Measurements from ENCODE around the gene DTD2.
"Not testable (repeated sequence)": the region's sequence is repeated elsewhere in the genome, so short reads cannot be mapped to it uniquely, and the experiment has no call there.

DTD2 gene

GRCh38 chr14:31442284-31442683 is 15.0 kb downstream of the DTD2 start:
- DNase-seq (ENCODE audit: low read depth in 2 of 2): no peak

- DNase-seq (ENCODE audit: low read depth in 2 of 2): no peak
These were observed 15.8 kb downstream of the DTD2 start for GRCh38 chr14:31441273-31442111.

GRCh38 chr14:31440280-31440679 is 17.0 kb downstream of the DTD2 start:
- DNase-seq (ENCODE audit: low read depth in 2 of 2): no peak

- no peak for DNase-seq (ENCODE audit: low read depth in 2 of 2)
These were observed 17.7 kb downstream of the DTD2 start for GRCh38 chr14:31439561-31439960.

- not testable (repeated sequence) for DNase-seq (ENCODE audit: low read depth in 2 of 2)
These were observed 20.1 kb downstream of the DTD2 start for GRCh38 chr14:31437045-31437691.

GRCh38 chr14:31435276-31435675 is 22.0 kb downstream of the DTD2 start:
- no peak for DNase-seq (ENCODE audit: low read depth in 2 of 2)

GRCh38 chr14:31430634-31431264 is 26.6 kb downstream of the DTD2 start:
- DNase-seq (ENCODE audit: low read depth in 2 of 2): no peak

GRCh38 chr14:31429791-31430190 is 27.5 kb downstream of the DTD2 start:
- no peak for DNase-seq (ENCODE audit: low read depth in 2 of 2)

GRCh38 chr14:31428011-31428410 is 29.3 kb downstream of the DTD2 start:
- no peak for DNase-seq (ENCODE audit: low read depth in 2 of 2)

- no peak for DNase-seq (ENCODE audit: low read depth in 2 of 2)
These were observed 30.6 kb downstream of the DTD2 start for GRCh38 chr14:31426663-31427062.

- no peak for DNase-seq (ENCODE audit: low read depth in 2 of 2)
These were observed 31.4 kb downstream of the DTD2 start for GRCh38 chr14:31425905-31426304.

GRCh38 chr14:31421200-31421599 is 36.1 kb downstream of the DTD2 start:
- DNase-seq (ENCODE audit: low read depth in 2 of 2): no peak

GRCh38 chr14:31420319-31421111 is 36.8 kb downstream of the DTD2 start, which contains the start of gene HEATR5A:
Gene HEATR5A (minus strand): TSS chr14:31420550. CDS start chr14:31402975, 17,575 bp downstream.
- DNase-seq (ENCODE audit: low read depth in 2 of 2): peak; percentile 87 to 91

GRCh38 chr14:31419967-31420318 is 37.4 kb downstream of the DTD2 start:
- DNase-seq (ENCODE audit: low read depth in 2 of 2): no peak

- DNase-seq (ENCODE audit: low read depth in 2 of 2): no peak
These were observed 37.9 kb downstream of the DTD2 start for GRCh38 chr14:31419179-31419966.

GRCh38 chr14:31418440-31418839 is 38.9 kb downstream of the DTD2 start:
- no peak for DNase-seq (ENCODE audit: low read depth in 2 of 2)

- DNase-seq (ENCODE audit: low read depth in 2 of 2): no peak
These were observed 43.0 kb downstream of the DTD2 start for GRCh38 chr14:31414190-31414833.

GRCh38 chr14:31411218-31411727 is 46.0 kb downstream of the DTD2 start:
- DNase-seq (ENCODE audit: low read depth in 2 of 2): no peak

- DNase-seq (ENCODE audit: low read depth in 2 of 2): no peak
These were observed 47.2 kb downstream of the DTD2 start for GRCh38 chr14:31410048-31410650.

- DNase-seq (ENCODE audit: low read depth in 2 of 2): no peak
These were observed 48.9 kb downstream of the DTD2 start for GRCh38 chr14:31408421-31408820.

Measured in stimulated activated CD4-positive, alpha-beta T cell treated with anti-CD3 and anti-CD28 coated beads, Interleukin-1b, Interleukin-23, amount 100 ng/mL, for 4 hours (primary cell).